Measurements from ENCODE around the gene LRP2BP.
"Not testable (repeated sequence)": the region's sequence is repeated elsewhere in the genome, so short reads cannot be mapped to it uniquely, and the experiment has no call there.

Gene LRP2BP

DNA sequence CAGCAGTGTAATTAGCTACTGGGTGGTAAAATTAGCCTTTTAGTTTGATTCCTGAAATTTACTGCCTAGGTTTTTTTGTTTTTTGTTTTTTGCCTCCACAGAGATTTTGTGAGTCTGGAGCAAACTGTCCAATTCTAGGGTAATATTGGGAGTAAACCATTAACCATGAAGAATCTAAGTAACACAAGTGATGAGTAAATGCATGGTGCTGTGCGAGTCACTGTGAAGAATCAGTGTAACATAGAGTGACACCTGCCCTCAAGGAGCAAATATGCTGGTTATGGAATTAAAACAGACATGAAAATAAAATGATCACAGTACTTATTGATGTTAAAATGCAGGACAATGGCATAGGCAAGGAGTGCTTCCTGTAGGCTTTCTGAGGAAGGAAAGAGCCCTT, 60.1 kb downstream of the LRP2BP start:
- H3K27ac ChIP-seq: no peak overlapping the region
- TF ChIP-seq ZFX (IDR thresholded peaks at IDR 0.05): no peak
- TF ChIP-seq, protein P1, sequence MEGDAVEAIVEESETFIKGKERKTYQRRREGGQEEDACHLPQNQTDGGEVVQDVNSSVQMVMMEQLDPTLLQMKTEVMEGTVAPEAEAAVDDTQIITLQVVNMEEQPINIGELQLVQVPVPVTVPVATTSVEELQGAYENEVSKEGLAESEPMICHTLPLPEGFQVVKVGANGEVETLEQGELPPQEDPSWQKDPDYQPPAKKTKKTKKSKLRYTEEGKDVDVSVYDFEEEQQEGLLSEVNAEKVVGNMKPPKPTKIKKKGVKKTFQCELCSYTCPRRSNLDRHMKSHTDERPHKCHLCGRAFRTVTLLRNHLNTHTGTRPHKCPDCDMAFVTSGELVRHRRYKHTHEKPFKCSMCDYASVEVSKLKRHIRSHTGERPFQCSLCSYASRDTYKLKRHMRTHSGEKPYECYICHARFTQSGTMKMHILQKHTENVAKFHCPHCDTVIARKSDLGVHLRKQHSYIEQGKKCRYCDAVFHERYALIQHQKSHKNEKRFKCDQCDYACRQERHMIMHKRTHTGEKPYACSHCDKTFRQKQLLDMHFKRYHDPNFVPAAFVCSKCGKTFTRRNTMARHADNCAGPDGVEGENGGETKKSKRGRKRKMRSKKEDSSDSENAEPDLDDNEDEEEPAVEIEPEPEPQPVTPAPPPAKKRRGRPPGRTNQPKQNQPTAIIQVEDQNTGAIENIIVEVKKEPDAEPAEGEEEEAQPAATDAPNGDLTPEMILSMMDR (conservative IDR thresholded peaks at IDR 0.05): no peak

DNA sequence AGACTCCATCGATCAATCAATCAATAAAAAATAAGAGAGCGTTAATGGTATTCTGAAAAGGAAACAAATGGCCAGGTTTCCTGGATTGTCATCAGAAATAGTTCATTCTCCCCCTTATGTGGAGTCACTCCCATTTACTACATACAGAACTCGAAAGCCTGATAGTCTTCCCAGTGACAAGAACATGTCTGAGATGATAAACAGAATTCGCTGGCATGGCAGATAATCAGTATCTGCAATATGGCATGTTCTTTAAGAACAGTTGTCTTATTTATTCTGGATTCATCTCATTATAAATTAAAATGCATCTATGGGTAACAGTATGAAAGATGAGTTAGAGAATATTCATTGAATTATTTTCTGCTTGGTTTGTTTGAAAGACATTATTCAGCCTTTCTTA, 61.4 kb downstream of the LRP2BP start:
- TF ChIP-seq ZFX (IDR thresholded peaks at IDR 0.05): no peak
- TF ChIP-seq, protein P1 (conservative IDR thresholded peaks at IDR 0.05): no peak
- no peak overlapping the region for H3K27ac ChIP-seq

DNA sequence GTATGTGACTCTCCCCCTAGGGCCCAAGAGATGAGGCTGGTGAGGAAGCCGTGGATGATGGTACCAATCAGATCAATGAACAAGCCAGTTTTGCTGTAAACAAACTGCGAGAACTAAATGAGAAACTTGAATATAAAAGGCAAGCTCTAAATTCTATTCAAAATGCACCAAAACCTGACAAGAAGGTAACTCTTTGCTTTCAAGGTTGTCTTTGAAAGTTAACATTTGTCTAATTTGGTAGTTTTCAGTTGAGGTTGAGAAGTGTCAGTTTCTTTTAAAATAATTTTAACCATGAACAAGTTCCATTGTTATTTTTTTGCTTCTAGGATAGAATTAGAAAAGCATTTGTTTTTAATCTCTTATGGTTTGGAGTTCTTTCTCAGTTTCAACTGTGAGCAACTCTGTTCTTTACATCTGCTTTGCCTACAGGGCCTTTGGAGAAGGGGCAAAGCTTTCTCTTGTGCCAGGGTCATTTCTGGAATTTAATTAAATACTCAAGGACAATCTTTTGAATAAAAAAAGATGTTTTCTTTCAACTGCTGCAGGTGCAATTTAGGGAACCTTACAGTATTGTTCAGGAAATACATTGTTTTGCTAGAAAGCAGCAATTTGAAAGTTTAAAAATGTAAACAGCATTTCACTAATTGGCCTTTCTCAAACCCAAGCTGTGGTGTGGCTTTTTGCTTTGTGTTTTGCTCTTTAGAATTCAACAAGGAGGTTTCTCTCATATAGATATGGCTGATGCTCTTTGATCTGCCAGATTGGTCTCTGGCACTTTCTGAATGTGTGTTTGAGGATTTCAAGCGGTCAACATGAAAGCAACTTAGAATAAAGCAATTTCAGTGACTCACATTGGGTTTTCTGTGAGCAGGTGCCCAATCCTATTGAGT, 62.9 kb downstream of the LRP2BP start:
- no peak overlapping the region for H3K27ac ChIP-seq
- TF ChIP-seq ZFX (IDR thresholded peaks at IDR 0.05): no peak
- TF ChIP-seq, protein P1 (conservative IDR thresholded peaks at IDR 0.05): no peak

DNA sequence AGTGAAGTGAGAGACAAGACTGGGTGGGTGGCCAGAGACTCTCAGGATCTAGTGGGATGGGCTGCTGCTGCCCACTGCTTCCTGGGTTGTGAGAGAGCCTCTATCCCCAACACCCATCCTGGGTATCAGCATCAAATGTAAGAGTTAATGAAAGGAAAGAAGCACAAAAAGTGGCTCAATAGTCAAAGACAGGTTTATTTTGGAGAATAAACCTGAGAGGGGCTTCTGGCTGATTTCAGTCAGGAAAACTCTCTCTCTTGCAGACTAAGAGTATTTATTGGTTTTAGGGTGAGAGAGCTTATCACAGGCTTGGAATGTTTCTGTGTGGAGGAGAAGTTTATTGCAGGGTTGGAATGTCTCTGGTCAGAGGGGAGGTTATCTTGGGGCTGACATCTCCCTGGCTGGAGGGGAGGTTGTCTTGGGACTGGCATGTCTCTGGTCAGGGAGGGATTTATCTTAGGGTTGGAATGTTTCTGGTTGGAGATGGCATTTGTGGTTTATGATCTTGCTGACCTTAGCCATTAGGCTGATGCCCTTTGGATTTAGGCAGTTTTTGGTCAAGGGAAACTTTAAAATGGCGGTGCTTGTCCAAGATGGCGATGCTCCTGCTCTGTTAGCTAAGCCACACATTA, 65.7 kb downstream of the LRP2BP start:
- H3K27ac ChIP-seq: not testable (repeated sequence)

DNA sequence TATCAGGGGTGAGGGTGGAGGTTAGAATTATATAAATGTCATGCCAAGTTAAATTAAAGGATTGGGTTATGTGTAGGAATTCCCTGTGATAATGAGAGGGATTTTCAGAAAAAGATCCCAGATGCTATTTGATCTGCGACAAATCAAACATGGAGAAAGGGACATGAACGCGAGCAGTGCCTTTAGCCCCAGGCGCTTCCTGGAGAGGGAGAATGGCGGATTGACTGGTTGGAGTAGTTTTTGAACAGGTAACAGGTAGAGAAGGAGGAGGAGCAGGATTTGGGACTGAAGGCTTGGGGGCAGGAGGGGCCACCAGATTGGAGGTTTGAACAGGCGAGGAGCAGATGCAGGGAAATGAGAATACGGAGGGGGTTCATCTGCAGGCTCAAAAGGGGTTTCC, 67.1 kb downstream of the LRP2BP start:
- TF ChIP-seq, protein P1 (conservative IDR thresholded peaks at IDR 0.05): no peak
- no peak for TF ChIP-seq ZFX (IDR thresholded peaks at IDR 0.05)
- no peak overlapping the region; the same call in 1 of the 2 replicates for H3K27ac ChIP-seq

DNA sequence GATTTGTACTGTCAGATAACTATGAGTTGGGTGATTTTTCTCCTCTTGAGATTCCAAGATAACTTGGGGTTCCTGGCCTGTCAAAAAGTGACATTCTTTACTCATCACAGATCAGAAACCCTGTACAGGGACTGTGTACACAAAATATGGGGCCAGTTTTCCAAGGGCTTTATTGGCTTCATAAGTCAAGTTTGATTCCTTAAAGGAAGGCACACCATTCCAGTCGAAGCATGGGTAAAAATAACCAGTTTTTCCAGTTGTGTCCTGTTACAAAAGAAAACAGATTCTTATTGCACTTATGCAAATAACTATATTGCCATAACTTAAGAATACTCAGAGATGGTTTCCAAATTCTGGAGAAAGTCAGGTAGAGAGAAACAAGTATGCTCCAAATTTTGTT, 70.0 kb downstream of the LRP2BP start:
- peak overlapping the region; percentile 62 for H3K27ac ChIP-seq

DNA sequence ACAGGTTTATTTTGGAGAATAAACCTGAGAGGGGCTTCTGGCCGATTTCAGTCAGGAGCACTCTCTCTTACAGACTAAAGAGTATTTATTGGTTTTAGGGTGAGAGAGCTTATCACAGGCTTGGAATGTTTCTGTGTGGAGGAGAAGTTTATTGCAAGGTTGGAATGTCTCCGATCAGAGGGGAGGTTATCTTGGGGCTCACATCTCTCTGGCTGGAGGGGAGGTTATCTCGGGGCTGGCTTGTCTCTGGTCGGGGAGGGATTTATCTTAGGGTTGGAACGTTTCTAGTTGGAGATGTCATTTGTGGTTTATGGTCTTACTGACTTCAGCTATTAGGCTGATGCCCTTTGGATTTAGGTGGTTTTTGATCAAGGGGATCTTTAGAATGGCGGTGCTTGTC, 71.4 kb downstream of the LRP2BP start:
- H3K27ac ChIP-seq: not testable (repeated sequence)

DNA sequence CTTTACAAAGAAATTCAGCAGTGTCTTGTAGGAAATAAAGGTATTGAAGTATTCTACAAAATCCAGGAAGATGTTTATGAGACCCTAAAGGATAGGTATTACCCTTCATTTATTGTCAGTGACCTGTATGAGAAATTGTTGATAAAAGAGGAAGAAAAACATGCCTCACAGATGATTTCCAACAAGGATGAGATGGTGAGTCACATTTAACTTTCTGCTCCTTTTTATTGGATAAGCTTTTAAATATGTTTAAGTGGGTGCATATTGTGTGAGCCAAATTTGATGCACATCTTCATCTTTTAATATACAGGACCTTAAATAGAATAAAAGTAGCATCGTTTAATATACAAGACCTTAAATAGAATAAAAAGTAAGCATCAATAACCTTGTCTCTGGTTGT, 72.1 kb downstream of the LRP2BP start:
- TF ChIP-seq, protein P1 (conservative IDR thresholded peaks at IDR 0.05): no peak
- TF ChIP-seq ZFX (IDR thresholded peaks at IDR 0.05): no peak
- no peak overlapping the region for H3K27ac ChIP-seq

DNA sequence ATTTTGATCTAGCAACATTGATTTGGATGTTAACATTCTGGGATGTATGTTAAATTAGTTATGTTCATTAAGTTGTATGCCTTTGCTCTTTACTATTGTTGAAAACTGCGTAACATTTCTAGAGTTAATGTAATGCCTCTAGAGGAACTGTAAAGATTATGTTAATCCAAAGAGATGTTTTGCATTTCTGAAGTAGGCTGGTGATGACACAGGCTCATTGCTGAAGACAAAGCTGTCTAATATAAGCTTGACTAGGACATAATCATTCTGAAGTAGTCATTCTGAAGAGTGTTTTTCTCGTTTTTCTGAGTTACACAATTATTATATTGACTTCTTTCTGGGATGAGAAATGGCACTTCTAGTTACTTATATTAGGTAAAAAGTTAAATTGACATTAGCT, 72.9 kb downstream of the LRP2BP start:
- no peak for TF ChIP-seq ZFX (IDR thresholded peaks at IDR 0.05)
- TF ChIP-seq, protein P1 (conservative IDR thresholded peaks at IDR 0.05): no peak
- no peak overlapping the region for H3K27ac ChIP-seq

All from C4-2B (cell line).